HG03521 (cell line): Measurements from ENCODE around the gene PRKG2.

Experiments
- ATAC-seq: cut with Tn5 transposase; IDR thresholded peaks from one replicate; pipeline ENCODE4 v1.9.1; 2021; ENCODE audit warnings: mild to moderate bottlenecking, moderate library complexity; ENCODE audit not compliant: unreplicated experiment

PRKG2 gene

DNA sequence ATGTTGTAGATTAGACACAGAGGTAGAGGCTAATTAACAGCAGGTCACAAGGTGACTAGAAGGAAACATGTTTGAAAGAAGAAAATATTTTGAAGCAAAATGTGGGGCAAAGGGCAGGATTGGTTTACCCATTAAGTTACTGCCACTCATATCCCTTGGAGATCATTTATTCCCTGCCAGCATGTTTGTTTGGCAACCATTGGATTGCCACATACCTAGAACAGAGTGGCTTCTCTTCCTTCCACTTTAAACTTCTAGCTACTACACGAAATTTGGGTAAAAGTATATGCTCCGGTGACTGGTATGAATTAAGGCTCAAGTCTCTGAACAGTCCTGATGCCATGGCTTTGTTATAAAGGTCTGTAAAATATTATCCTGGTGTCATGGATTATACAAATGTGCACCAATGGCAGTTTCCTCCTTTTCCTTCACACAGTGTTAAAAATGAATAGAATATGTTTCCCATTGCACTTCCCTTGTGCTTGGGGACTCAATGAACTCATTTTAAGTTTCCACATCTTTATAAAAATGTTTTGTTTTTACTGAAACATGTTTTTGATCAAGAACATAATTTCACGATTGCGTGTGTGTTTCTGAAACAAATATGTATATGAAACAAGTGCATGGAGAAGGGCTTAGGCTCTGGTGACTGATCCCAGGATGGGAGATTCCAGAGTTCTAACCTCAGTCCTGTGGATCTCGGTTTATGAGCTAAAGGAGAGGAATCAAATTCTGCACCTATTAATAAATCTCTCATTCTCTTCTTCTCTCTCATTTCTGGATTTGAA, 172.2 kb downstream of the PRKG2 start:
- ATAC-seq: no peak

DNA sequence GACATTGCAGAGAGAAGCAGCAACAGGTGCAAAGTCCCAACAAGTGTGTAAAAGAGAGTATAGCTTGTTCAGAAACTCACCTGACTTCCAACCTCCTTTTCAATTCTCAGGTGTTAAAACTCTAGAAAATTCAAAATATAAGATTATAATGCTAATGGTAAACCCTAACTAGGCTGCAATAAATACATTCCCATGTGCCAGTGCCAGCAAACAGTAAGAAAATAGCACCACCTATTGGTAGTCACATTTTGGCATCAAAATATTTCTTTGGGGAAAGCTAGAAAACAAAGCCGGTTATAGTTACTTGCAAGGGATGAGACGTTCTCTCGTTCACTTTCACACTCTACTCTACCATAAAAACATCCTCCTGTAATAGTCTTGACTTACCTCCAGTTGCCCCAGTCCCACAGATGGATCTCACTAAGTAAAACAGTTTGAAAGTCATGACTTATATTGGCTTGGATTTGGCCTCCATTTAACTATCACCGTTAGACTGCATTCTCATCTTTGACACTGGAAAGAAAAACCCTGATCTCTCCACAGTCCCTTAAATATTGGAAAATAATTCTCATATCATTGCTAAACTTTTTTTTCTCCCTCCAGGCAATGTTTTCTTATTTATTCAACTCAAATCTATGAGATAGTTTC, 174.9 kb downstream of the PRKG2 start:
- no peak for ATAC-seq

DNA sequence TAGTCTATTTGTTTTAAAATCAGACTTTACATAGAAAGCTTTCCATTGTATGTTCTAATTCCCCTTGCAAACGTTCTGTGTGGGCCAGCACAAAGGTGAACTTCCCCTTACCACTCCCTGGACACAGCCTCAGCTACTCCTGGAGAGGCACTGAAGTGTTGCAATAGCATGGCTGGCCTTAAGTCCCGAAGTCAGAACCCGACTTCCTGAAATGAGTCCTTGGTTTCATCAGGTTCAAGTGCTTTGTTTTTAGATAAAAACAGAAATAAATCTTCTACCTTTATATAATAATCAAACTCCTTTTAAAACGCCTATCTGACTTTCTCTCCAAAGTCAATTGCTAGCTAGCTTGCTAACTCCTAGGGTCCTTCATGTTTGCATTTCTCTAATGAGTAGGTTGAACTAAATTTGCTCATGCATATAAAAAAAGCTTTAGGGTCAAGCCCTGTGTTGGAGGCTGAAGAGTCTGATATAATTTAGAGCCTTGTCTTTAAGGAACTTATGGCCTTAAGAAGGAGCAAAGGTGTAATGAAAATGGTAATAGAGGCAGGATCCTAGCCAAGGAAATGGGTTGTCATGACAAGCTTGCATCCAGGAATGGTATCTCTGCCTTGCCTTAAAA, 175.6 kb downstream of the PRKG2 start:
- no peak for ATAC-seq

DNA sequence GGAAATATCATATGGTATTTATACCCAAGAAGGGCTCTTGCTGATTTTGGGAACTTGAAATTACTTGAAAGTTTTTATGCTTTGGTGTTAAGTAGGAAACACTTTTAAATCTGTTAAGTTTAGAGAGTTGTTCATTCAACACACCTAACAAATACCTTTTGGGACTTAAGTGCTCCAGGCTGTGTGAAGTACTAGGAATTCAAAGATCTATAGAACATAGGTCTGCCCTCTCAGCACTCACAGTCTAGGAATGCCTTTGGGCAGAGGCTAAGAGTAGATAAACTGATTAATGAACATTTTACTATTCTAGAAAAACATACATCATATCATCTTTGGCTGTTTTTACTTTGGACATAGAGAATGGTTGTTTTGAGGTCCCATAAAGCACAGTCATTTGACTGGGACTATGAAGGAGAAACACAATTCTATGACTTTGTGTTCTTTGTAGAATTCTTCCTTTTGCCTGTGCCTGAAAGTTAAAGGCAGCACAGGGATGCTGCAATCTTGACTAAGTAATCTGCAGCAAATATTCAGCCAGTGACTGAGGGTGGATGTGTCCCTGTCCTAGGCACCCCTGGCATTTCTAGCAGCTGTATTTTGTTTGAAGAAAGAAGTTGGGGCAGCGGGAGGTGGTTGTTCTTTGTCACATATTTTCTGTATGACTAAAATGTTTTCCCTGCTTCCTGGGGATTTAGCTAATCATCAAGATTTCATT, 176.2 kb downstream of the PRKG2 start:
- ATAC-seq: no peak
